ENCODE data around the gene KCNK1. TPM values are rescaled to one million over a fixed set of nuclear protein-coding genes. Genes with fewer than 3 reads are reported as not detected.

KCNK1 gene
- polyA plus RNA-seq, 1 donor (not counting 4 experiments of a cell fraction or from before 2014, with no cell fraction given): 17.5 TPM

GRCh38 chr1:233710031-233710430 lies 96.1 kb downstream of the KCNK1 start:
- Histone ChIP-seq H4K20me1 (ENCODE audit: control insufficient read depth, extremely low read depth, insufficient read depth, low read length) (no peaks in the 10 kb centered on the region), H3K79me2 (ENCODE audit: control insufficient read depth, insufficient read depth, low read length) (no peaks in the 10 kb centered on the region), H3K9ac (ENCODE audit: control insufficient read depth, extremely low read depth, insufficient read depth, low read length) (no peak overlapping the region), H3K4me3 (ENCODE audit: control insufficient read depth in 2 of 3, extremely low read depth in 1 of 3, insufficient read depth in 2 of 3, low read depth in 1 of 3, low read length in 3 of 3) (no peak overlapping the region), H3K9me1 (ENCODE audit: control insufficient read depth, extremely low read depth, insufficient read depth, low read length) (no peaks in the 10 kb centered on the region), H3K9me3 (ENCODE audit: control insufficient read depth, low read depth, low read length) (no peaks in the 10 kb centered on the region), H2AFZ (ENCODE audit: control insufficient read depth, low read length) (no peak overlapping the region), H3K4me2 (ENCODE audit: control insufficient read depth, extremely low read depth, insufficient read depth, low read depth, low read length) (no peak overlapping the region), H3K4me1 (ENCODE audit: control insufficient read depth, extremely low read depth, insufficient read depth, low read length) (peaks cover 13% of the 10 kb centered on the region), H3K27ac (ENCODE audit: control insufficient read depth, insufficient read depth, low read length) (no peak overlapping the region), H3K36me3 (ENCODE audit: control insufficient read depth in 2 of 2, extremely low read depth in 1 of 2, insufficient read depth in 2 of 2, low read length in 2 of 2) (no peaks in the 10 kb centered on the region), H3K27me3 (ENCODE audit: control insufficient read depth, extremely low read depth, insufficient read depth, low read length) (no peaks in the 10 kb centered on the region)
- TF ChIP-seq, protein P1, sequence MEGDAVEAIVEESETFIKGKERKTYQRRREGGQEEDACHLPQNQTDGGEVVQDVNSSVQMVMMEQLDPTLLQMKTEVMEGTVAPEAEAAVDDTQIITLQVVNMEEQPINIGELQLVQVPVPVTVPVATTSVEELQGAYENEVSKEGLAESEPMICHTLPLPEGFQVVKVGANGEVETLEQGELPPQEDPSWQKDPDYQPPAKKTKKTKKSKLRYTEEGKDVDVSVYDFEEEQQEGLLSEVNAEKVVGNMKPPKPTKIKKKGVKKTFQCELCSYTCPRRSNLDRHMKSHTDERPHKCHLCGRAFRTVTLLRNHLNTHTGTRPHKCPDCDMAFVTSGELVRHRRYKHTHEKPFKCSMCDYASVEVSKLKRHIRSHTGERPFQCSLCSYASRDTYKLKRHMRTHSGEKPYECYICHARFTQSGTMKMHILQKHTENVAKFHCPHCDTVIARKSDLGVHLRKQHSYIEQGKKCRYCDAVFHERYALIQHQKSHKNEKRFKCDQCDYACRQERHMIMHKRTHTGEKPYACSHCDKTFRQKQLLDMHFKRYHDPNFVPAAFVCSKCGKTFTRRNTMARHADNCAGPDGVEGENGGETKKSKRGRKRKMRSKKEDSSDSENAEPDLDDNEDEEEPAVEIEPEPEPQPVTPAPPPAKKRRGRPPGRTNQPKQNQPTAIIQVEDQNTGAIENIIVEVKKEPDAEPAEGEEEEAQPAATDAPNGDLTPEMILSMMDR (optimal IDR thresholded peaks at IDR 0.05 in 1 of 3, IDR thresholded peaks at IDR 0.05 in 1 of 3, conservative IDR thresholded peaks at IDR 0.05 in 1 of 3; ENCODE audit: extremely low read depth in 1 of 3, insufficient read depth in 2 of 3, low read length in 3 of 3): no peak
- TF ChIP-seq EZH2 (IDR thresholded peaks at IDR 0.05; ENCODE audit: low read length): no peak
- FAIRE-seq (no peak), DNase-seq (ENCODE audit: low read depth, low spot score) (no peak)
- dilution Hi-C loops (cut with MboI; ENCODE audit: extremely low pct_ligation_motif_present, low sequenced_read_pairs): no loop called here

GRCh38 chr1:233710507-233710906 lies 96.6 kb downstream of the KCNK1 start:
- H4K20me1 ChIP-seq (ENCODE audit: control insufficient read depth, extremely low read depth, insufficient read depth, low read length): no peaks in the 10 kb centered on the region
- no peaks in the 10 kb centered on the region for H3K9me1 ChIP-seq (ENCODE audit: control insufficient read depth, extremely low read depth, insufficient read depth, low read length)
- no peaks in the 10 kb centered on the region for H3K27me3 ChIP-seq (ENCODE audit: control insufficient read depth, extremely low read depth, insufficient read depth, low read length)
- TF ChIP-seq EZH2 (IDR thresholded peaks at IDR 0.05; ENCODE audit: low read length): no peak
- TF ChIP-seq, protein P1 (optimal IDR thresholded peaks at IDR 0.05 in 1 of 3, IDR thresholded peaks at IDR 0.05 in 1 of 3, conservative IDR thresholded peaks at IDR 0.05 in 1 of 3; ENCODE audit: extremely low read depth in 1 of 3, insufficient read depth in 2 of 3, low read length in 3 of 3): no peak
- H2AFZ ChIP-seq (ENCODE audit: control insufficient read depth, low read length): no peak overlapping the region
- dilution Hi-C loops (cut with MboI; ENCODE audit: extremely low pct_ligation_motif_present, low sequenced_read_pairs): no loop called here
- no peaks in the 10 kb centered on the region for H3K9me3 ChIP-seq (ENCODE audit: control insufficient read depth, low read depth, low read length)
- DNase-seq (ENCODE audit: low read depth, low spot score) (no peak), FAIRE-seq (no peak)
- peaks cover 13% of the 10 kb centered on the region for H3K4me1 ChIP-seq (ENCODE audit: control insufficient read depth, extremely low read depth, insufficient read depth, low read length)
- no peaks in the 10 kb centered on the region for H3K36me3 ChIP-seq (ENCODE audit: control insufficient read depth in 2 of 2, extremely low read depth in 1 of 2, insufficient read depth in 2 of 2, low read length in 2 of 2)
- H3K27ac ChIP-seq (ENCODE audit: control insufficient read depth, insufficient read depth, low read length): no peak overlapping the region
- H3K79me2 ChIP-seq (ENCODE audit: control insufficient read depth, insufficient read depth, low read length): no peaks in the 10 kb centered on the region
- H3K4me2 ChIP-seq (ENCODE audit: control insufficient read depth, extremely low read depth, insufficient read depth, low read depth, low read length): no peak overlapping the region
- no peak overlapping the region for H3K9ac ChIP-seq (ENCODE audit: control insufficient read depth, extremely low read depth, insufficient read depth, low read length)
- H3K4me3 ChIP-seq (ENCODE audit: control insufficient read depth in 2 of 3, extremely low read depth in 1 of 3, insufficient read depth in 2 of 3, low read depth in 1 of 3, low read length in 3 of 3): no peak overlapping the region
